Liver (tissue), 3 donors: ENCODE measurements around the gene GNA15.

Source experiments
- GABPA ChIP-seq, 2 donors: IDR thresholded peaks in 1 of 2; conservative IDR thresholded peaks in 1 of 2; 2 replicates each; pipeline ENCODE4 v1.6.1; 2016; ENCODE audit warnings: antibody characterized with exemption in 2 of 2, mild to moderate bottlenecking in 1 of 2, moderate library complexity in 1 of 2
- JUND ChIP-seq, 2 donors: IDR thresholded peaks; 2 replicates each; pipeline ENCODE4 v1.6.1; 2016; ENCODE audit warnings: antibody characterized with exemption in 2 of 2
- RAD21 ChIP-seq, 2 donors: IDR thresholded peaks; 2 replicates each; pipeline ENCODE4 v1.6.1; 2016; ENCODE audit warnings: antibody characterized with exemption in 2 of 2, mild to moderate bottlenecking in 2 of 2
- SP1 ChIP-seq: IDR thresholded peaks from 2 replicates; pipeline ENCODE4 v1.6.1; 2018; ENCODE audit warnings: antibody characterized with exemption, mild to moderate bottlenecking
- YY1 ChIP-seq: IDR thresholded peaks from 2 replicates; pipeline ENCODE4 v1.6.1; 2016; ENCODE audit warnings: antibody characterized with exemption, mild to moderate bottlenecking
- TF ChIP-seq, protein P1 (sequence below): fragments of 150-350 bp; IDR thresholded peaks from 2 replicates; pipeline ENCODE4 v1.5.1; 2017; ENCODE audit warnings: improper control_type of control experiment, low read depth, low read length; ENCODE audit not compliant: missing input control
- TF ChIP-seq, protein P2 (sequence below): IDR thresholded peaks from 2 replicates; pipeline ENCODE4 v1.6.1; 2016; ENCODE audit warnings: antibody characterized with exemption
- donor health status: healthy.
- donor health status: healthy.

DNA sequence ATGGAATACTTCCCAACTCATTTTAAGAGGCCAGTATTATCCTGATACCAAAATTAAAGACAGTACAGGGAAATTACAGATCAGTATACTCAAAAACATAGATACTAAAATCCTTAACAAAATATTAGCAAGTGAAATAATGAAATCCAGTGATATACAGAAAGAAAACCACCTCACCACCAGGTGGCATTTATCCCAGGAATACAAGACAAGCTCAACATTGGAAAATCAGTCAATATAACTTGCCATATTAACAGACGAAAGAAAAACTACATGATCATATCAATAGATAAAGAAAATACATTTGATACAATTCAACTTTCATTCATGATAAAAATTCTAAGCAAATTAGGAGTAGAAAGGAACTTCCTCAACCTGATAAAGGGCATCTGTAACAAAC, 6.7 kb upstream of the GNA15 start:
- TF ChIP-seq GABPA (IDR thresholded peaks at IDR 0.05 in 1 of 2, conservative IDR thresholded peaks at IDR 0.05 in 1 of 2) (no peak), YY1 (no peak), RAD21 (IDR thresholded peaks at IDR 0.05) (peak; percentile 67 to 75), JUND (IDR thresholded peaks at IDR 0.05) (no peak), SP1 (no peak)
- TF ChIP-seq, protein P1, sequence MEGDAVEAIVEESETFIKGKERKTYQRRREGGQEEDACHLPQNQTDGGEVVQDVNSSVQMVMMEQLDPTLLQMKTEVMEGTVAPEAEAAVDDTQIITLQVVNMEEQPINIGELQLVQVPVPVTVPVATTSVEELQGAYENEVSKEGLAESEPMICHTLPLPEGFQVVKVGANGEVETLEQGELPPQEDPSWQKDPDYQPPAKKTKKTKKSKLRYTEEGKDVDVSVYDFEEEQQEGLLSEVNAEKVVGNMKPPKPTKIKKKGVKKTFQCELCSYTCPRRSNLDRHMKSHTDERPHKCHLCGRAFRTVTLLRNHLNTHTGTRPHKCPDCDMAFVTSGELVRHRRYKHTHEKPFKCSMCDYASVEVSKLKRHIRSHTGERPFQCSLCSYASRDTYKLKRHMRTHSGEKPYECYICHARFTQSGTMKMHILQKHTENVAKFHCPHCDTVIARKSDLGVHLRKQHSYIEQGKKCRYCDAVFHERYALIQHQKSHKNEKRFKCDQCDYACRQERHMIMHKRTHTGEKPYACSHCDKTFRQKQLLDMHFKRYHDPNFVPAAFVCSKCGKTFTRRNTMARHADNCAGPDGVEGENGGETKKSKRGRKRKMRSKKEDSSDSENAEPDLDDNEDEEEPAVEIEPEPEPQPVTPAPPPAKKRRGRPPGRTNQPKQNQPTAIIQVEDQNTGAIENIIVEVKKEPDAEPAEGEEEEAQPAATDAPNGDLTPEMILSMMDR: peak; percentile 44
- TF ChIP-seq, protein P2, sequence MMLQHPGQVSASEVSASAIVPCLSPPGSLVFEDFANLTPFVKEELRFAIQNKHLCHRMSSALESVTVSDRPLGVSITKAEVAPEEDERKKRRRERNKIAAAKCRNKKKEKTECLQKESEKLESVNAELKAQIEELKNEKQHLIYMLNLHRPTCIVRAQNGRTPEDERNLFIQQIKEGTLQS: no peak
